GM18951 (cell line): ENCODE data around the gene PPP1R10.

ENCODE experiments used
- POLR2A ChIP-seq: IDR thresholded peaks from 4 replicates; pipeline ENCODE4 v1.6.1; 2011; ENCODE audit warnings: mild to moderate bottlenecking; ENCODE audit not compliant: insufficient read length, insufficient read depth; ENCODE audit errors: extremely low read depth
- in situ Hi-C: fragments of 300-500 bp; cut with MboI; formaldehyde crosslinking; loops from one replicate; pipeline ENCODE4 v1.12.0; 2022; ENCODE audit warnings: low sequenced_read_pairs, mixed read lengths, inconsistent platforms; ENCODE audit not compliant: unreplicated experiment

Gene PPP1R10

GRCh38 chr6:30615219-30615957 is 1.7 kb downstream of the PPP1R10 start:
- peak; percentile 75 for TF ChIP-seq POLR2A
- in situ Hi-C loops: no loop called here

GRCh38 chr6:30614843-30615218 is 2.2 kb downstream of the PPP1R10 start:
- in situ Hi-C loops: no loop called here
- TF ChIP-seq POLR2A: peak; percentile 8

DNA sequence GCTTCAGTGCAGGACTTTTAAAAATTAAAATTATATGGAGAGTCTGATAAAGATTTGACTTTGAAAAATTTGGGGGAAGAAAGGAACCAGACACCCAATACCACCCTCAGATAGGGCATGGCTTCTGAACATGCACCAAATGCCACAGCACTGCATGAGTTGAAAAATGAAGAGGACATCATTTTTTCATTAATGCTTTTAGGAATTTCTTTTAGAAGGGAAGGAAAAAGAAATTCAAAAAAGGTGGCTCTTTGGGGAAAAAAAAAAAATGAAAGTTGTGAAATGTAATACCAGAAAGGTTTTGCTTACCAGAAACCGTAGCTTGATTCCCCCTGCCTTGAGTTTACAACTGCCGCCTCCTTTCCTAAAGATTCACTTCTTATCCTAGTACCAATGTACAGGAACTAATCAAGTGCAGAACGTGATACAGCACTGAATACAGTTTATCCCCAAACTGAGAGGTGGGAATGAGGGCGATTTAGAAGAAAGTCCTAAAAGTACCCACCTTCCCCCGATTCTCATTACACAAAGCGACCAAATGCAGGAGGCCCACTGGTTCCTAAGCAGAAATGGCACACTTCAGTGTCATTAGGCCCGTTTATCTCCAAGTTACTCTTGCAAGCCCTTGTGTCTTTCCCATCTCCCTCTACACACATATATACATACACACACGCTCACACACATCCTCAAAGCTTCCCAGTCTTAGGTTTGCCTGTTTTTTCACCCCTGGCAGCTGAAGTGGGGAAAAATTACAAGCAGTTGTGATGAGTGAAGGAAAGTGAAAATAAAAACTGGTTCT is 2.8 kb downstream of the PPP1R10 start:
- in situ Hi-C loops: no loop called here
- TF ChIP-seq POLR2A: no peak

DNA sequence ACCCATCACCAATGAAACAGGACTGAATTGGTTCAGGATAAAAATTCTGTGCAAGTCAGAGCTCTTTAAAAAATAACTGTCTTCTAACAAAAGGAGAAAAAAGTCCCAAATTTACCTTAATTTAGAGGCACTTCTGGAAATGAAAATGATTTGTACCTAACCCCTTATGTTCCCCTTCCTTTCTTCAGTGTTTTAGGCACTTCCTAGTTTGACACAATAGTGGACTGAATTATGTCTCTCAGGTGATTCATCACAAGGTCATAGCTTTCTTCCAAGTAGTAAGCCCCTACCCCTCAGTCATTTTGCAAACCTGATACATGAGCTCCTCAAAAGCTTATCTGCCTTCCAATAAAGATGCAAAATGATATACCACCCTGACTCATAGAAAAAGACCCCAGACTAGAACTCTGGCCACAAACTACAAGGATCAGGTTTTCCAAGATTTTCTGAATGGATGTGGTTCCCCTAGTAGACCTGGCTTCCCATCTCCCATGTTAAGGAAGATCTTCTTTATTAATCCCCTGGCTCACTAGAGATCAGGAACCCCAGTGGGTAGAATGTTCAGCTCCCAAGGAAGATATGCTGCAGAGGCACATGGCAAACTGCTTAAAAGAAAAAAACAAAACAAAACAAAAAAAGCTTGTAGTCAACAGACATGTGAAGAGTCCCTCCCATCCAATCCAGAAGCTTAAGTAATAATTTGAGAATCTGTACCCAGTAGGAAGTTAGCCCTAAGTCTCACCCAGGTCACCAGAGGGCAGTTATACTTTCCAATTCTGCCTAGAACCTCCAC is 3.6 kb downstream of the PPP1R10 start:
- TF ChIP-seq POLR2A: no peak
- in situ Hi-C loops: no loop called here

DNA sequence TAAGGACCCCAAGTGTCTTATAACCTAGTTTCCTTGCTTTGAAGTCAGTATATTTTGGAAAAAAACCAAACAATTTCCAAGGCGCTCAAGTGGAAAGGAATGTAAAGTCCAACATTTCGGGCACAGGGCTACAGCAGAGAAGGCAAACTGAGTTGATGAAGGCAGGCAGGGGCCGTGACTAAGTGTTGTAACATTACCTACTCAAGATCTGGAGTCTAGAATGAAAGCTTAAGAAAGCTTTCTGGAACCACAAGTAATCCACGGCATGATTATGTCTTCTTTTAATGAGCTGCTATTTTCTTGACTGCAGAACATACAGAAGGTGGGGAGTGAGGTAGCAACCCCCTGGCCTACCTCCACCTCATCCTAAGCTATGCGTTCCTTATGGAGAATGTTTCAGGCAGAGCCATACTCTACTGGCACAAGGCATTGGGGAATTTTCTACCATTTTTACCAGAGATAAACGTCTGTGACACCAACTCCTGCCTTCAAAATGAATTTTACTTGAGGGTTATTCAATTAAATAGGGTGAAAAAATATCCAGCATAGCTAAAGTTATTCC is 4.3 kb downstream of the PPP1R10 start:
- TF ChIP-seq POLR2A: peak; percentile 49

GRCh38 chr6:30612213-30612612 is 4.8 kb downstream of the PPP1R10 start:
- in situ Hi-C loops: no loop called here

More for the DNA sequence above, 4.3 kb downstream of the PPP1R10 start:
- in situ Hi-C loops: no loop called here

DNA sequence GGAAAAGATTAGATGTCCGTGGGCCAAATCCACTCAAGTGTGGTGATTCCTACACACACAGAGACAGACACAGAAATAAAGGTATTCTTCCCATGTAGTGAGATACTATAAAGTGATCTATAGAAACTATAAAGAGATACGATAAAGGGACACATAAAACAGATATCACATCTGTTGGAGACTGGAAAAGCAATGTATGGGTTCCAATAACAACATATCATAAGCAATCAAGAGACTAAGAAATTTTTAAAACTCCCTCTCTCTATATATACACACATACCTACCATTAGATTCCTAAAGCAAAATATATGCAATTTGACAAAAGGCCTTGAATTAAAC is 5.2 kb downstream of the PPP1R10 start:
- no peak for TF ChIP-seq POLR2A
- in situ Hi-C loops: no loop called here

More at GRCh38 chr6:30612213-30612612, 4.8 kb downstream of the PPP1R10 start:
- no peak for TF ChIP-seq POLR2A

DNA sequence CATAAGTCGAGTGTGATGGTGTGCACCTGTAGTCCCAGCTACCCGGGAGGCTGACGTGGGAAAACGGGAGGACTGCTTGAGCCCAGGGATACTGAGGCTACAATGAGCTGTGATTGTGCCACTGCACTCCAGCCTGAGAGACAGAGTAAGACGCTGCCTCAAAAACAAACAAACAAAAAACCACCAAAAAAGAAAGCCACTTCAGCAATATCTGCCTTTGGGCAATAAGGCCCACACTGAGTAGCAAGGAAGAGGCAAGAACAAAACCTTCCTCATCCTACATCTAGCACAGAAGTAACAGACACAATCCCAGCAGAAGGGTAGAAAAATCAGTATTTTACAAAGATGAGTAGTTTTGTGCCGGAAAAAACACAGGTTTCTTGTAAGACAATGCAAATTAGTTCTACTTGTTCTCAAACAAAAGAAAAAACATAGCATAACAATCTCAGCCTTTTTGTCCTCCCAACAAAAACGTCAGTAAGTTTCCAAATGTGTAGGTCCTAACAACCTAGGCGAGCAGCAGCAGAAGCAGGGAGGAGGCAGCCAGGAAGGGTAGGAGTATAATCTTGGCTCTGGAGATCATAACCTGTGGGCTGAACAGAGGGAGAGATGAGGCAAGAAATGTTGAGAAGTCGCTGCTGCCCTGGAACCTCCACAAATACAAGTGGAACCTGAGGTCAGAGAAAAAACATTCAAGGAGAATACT is 5.7 kb downstream of the PPP1R10 start:
- in situ Hi-C loops: no loop called here
- no peak for TF ChIP-seq POLR2A

GRCh38 chr6:30610065-30610464 is 7.0 kb downstream of the PPP1R10 start:
- in situ Hi-C loops: no loop called here
- peak; percentile 32 for TF ChIP-seq POLR2A

- no peak for TF ChIP-seq POLR2A
- in situ Hi-C loops: no loop called here
Measured at GRCh38 chr6:30603961-30604360, 13.1 kb downstream of the PPP1R10 start.

- in situ Hi-C loops: no loop called here
- TF ChIP-seq POLR2A: peak; percentile 12
Measured at GRCh38 chr6:30601815-30602641, 15.0 kb downstream of the PPP1R10 start.

DNA sequence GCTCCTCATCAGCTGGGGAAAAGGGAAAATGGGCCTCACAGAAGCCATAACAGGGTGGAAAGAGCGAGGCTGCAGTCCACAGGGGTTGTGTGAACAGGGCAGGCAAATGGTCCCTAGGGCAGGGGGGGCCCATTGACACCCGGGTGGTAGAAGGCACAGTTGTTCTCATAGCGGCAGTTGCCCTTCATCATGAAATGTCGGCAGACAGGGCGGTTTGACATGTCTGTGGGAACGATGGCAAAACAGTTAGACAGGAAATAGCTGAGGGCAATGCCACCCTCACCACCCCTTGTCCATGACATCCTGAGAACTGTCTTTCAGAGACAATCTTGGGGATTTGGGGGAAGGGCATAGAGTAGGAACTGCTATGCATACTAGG is 15.6 kb downstream of the PPP1R10 start:
- in situ Hi-C loops: no loop called here

More for the DNA sequence above, 15.6 kb downstream of the PPP1R10 start:
- no peak for TF ChIP-seq POLR2A
